IMR-90 (cell line): Measurements from ENCODE around the gene CPTP. TPM values are rescaled to one million over a fixed set of nuclear protein-coding genes. Genes with fewer than 3 reads are reported as not detected.

Experiments used
- ATAC-seq: fragments of 200-7000 bp; cut with Tn5 transposase; 2 replicates; pipeline ENCODE4 v1.9.1; 2020; ENCODE audit warnings: low read depth, mild to moderate bottlenecking, moderate library complexity
- BruUV-seq: library from RNA; stranded (reverse); fragments of 400-500 nt; replicated peaks from 2 replicates; lab custom pipeline; 2021; lab: Mats Ljungman, UMichigan
- CTCF ChIA-PET: fragments of 300-600 bp; formaldehyde crosslinking; extraction: SDS; loops from one replicate; lab custom pipeline; 2021; ENCODE audit warnings: antibody characterized with exemption; lab: Yijun Ruan, JAX
- POLR2A ChIA-PET: fragments of 300-600 bp; sonication (Branson Sonifier 250); formaldehyde crosslinking; loops from one replicate; lab custom pipeline; 2022; ENCODE audit warnings: antibody characterized with exemption; ENCODE audit not compliant: unreplicated experiment; lab: Charles Lee
- DNase-seq: peaks from one replicate; pipeline ENCODE4 v3.0.0; 2013
- H2AFZ ChIP-seq: replicated peaks from 2 replicates; pipeline ENCODE3; 2013; ENCODE audit warnings: low read length, mild to moderate bottlenecking; ENCODE audit not compliant: poor library complexity
- H2AK5ac ChIP-seq: 2 replicates; pipeline ENCODE4 v1.6.1; 2013; ENCODE audit warnings: low read depth, low read length, inconsistent platforms
- H2AK9ac ChIP-seq: replicated peaks from 2 replicates; pipeline ENCODE3; 2013; ENCODE audit warnings: mild to moderate bottlenecking, low read depth, low read length, moderate library complexity; ENCODE audit not compliant: poor library complexity
- H2BK120ac ChIP-seq: 2 replicates; pipeline ENCODE4 v1.6.1; 2013; ENCODE audit warnings: low read depth, low read length, inconsistent platforms
- H2BK15ac ChIP-seq: 3 replicates; pipeline ENCODE4 v1.6.1; 2013; ENCODE audit warnings: low read depth, low read length, inconsistent platforms
- H2BK20ac ChIP-seq: 2 replicates; pipeline ENCODE4 v1.6.1; 2013; ENCODE audit warnings: low read depth, mild to moderate bottlenecking, inconsistent platforms, low read length, moderate library complexity
- H2BK5ac ChIP-seq: 2 replicates; pipeline ENCODE4 v1.6.1; 2013; ENCODE audit warnings: mild to moderate bottlenecking, low read depth, low read length, inconsistent platforms; ENCODE audit not compliant: poor library complexity, severe bottlenecking
- H3K14ac ChIP-seq: replicated peaks from 2 replicates; pipeline ENCODE4 v1.6.1; 2013; ENCODE audit warnings: low read depth, low read length, inconsistent platforms
- H3K18ac ChIP-seq: 2 replicates; pipeline ENCODE4 v1.6.1; 2013; ENCODE audit warnings: low read depth, low read length, control low read depth
- H3K23ac ChIP-seq: 2 replicates; pipeline ENCODE4 v1.6.1; 2013; ENCODE audit warnings: low read depth, low read length, inconsistent platforms
- H3K27ac ChIP-seq: 2 replicates; pipeline ENCODE4 v1.5.1; 2013; ENCODE audit warnings: mild to moderate bottlenecking, control low read depth, low read length; ENCODE audit not compliant: insufficient read depth
- H3K27me3 ChIP-seq: 2 replicates; pipeline ENCODE4 v1.6.1; 2013; ENCODE audit warnings: low read length; ENCODE audit not compliant: control insufficient read depth, insufficient read depth
- H3K36me3 ChIP-seq: 2 replicates; pipeline ENCODE4 v1.6.1; 2013; ENCODE audit warnings: low read length, mixed read lengths; ENCODE audit not compliant: control insufficient read depth, insufficient read depth
- H3K4ac ChIP-seq: 2 replicates; pipeline ENCODE4 v1.6.1; 2013; ENCODE audit warnings: low read depth, low read length, inconsistent platforms
- H3K4me1 ChIP-seq: 2 replicates; pipeline ENCODE4 v1.6.1; 2013; ENCODE audit warnings: low read length, mixed read lengths; ENCODE audit not compliant: control insufficient read depth, insufficient read depth
- H3K4me2 ChIP-seq: 2 replicates; pipeline ENCODE4 v1.6.1; 2013; ENCODE audit warnings: low read depth, mild to moderate bottlenecking, control low read depth, low read length, moderate library complexity
- H3K4me3 ChIP-seq: 2 replicates; pipeline ENCODE4 v1.5.1; 2013; ENCODE audit warnings: low read depth, mild to moderate bottlenecking, control low read depth, low read length, moderate library complexity; ENCODE audit not compliant: insufficient read depth
- H3K56ac ChIP-seq: 2 replicates; pipeline ENCODE4 v1.6.1; 2013; ENCODE audit warnings: low read length, inconsistent platforms; ENCODE audit not compliant: insufficient read depth; ENCODE audit errors: extremely low read depth
- H3K79me1 ChIP-seq, 2 experiments: 2 replicates each; pipeline ENCODE4 v1.6.1; 2013; ENCODE audit warnings: low read length in 2 of 2, inconsistent platforms in 1 of 2, low read depth in 1 of 2
- H3K9ac ChIP-seq: 2 replicates; pipeline ENCODE4 v1.6.1; 2013; ENCODE audit warnings: low read depth, low read length, control low read depth
- H3K9me1 ChIP-seq: 2 replicates; pipeline ENCODE4 v1.6.1; 2013; ENCODE audit warnings: low read length, inconsistent platforms; ENCODE audit not compliant: insufficient read depth
- H3K9me3 ChIP-seq: 2 replicates; pipeline ENCODE4 v1.6.1; 2013; ENCODE audit warnings: low read length; ENCODE audit not compliant: control insufficient read depth, insufficient read depth
- H4K20me1 ChIP-seq: 2 replicates; pipeline ENCODE4 v1.6.1; 2013; ENCODE audit warnings: low read length, inconsistent platforms; ENCODE audit not compliant: insufficient read depth
- H4K5ac ChIP-seq: 2 replicates; pipeline ENCODE4 v1.6.1; 2013; ENCODE audit warnings: mild to moderate bottlenecking, low read depth, low read length, control low read depth
- H4K8ac ChIP-seq, 2 experiments: 2 replicates each; pipeline ENCODE4 v1.6.1; 2013; ENCODE audit warnings: low read depth in 2 of 2, low read length in 2 of 2, control low read depth in 1 of 2, inconsistent platforms in 1 of 2
- H4K91ac ChIP-seq: 2 replicates; pipeline ENCODE4 v1.6.1; 2013; ENCODE audit warnings: low read depth, low read length, inconsistent platforms; ENCODE audit not compliant: insufficient read depth
- POLR2A ChIP-seq: IDR thresholded peaks from 2 replicates; pipeline ENCODE4 v1.6.1; 2012; ENCODE audit warnings: mild to moderate bottlenecking, low read depth, low read length
- RAD21 ChIP-seq: IDR thresholded peaks from 2 replicates; pipeline ENCODE4 v1.6.1; 2012; ENCODE audit warnings: low read length, improper control_type of control experiment
- WGBS, 2 experiments: methylation state at CpG; one replicate each; pipeline versions ENCODE4 v1.1.5 to v1.1.7; 2013; ENCODE audit warnings: missing lambda C conversion rate in 2 of 2; ENCODE audit not compliant: insufficient read length in 1 of 2; ENCODE audit errors: extremely low coverage in 2 of 2; 5-methylcytosine and 5-hydroxymethylcytosine counted together
- dilution Hi-C: fragments of 300-500 bp; cut with HindIII; formaldehyde crosslinking; loops from one replicate; pipeline ENCODE4 v1.14.3; 2018; ENCODE audit warnings: low sequenced_read_pairs; ENCODE audit not compliant: unreplicated experiment
- in situ Hi-C: fragments of 300-500 bp; cut with MboI; formaldehyde crosslinking; loops from 3 replicates; pipeline ENCODE4 v1.14.3; 2019; ENCODE audit warnings: low sequenced_read_pairs, inconsistent platforms, mixed read lengths
- intact Hi-C: fragments of 100-400 bp; cut with micrococcal nuclease; formaldehyde crosslinking; loops from 2 replicates; pipeline ENCODE4 v1.10.0; 2022
- polyA plus RNA-seq, 3 experiments: library from polyadenylated mRNA; depleted of rRNA; stranded (reverse); fragments of >200 nt; gene quantifications; 2 replicates each; pipeline ENCODE4 v1.2.3, GENCODE V29; 2012; ENCODE audit warnings: low replicate concordance in 1 of 3
- total RNA-seq: library from RNA; depleted of rRNA; stranded (reverse); fragments of >200 nt; gene quantifications from 2 replicates; pipeline ENCODE4 v1.2.3, GENCODE V29; 2012

The CPTP gene
- total and polyA plus RNA-seq, 2 of the 4 experiments (the other 2 are of a cell fraction) = 2.7 to 12.1 TPM

DNA sequence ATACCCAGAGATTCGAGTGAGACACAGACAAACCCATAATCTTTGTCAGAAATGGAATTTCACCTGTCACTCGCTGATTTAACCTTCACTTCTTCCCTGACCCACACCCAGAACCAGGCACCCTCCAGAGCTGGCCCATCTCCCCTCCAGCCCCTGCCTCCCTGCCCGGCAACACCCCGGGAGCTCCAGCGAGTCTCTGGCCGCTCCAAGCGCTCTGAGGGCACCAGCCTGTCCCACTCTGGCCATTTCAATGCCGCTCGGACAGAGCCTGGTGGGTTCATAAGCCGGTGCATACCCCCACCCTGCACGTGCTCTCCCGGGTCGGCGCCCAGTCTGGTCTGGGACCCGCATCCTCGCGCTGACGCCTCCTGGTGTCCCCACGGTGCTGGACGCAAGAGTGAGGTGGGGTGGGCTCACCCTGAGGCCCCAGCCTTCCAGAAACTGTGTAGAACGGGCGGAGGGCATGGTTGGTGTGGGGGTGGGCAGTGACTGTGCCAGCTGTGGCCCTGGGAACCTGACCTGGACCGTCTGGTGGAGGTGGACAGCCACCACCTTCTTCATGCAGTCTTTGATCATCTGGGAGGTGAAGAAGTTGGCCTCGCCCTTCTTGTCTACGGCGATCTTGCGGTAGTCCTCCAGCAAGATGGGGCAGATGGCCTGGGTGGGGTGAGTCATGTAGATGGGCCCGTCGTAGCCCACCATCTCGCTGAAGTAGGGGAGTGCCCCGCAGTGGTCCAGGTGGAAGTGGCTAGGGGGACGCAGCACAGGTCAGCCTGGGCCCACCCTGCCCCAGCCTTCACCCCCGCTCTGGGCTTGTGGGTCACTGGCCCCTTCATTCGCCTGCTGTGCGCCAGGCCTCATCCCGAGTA, 5.6 kb upstream of the CPTP start:
- Histone ChIP-seq H2BK20ac (no peak overlapping the region), H3K9me3 (no peaks in the 10 kb centered on the region), H3K14ac (no peak overlapping the region), H2AFZ (peak overlapping the region; percentile 11), H4K20me1 (peaks cover 72% of the 10 kb centered on the region), H3K56ac (no peak overlapping the region), H2BK15ac (no peak overlapping the region), H3K4me3 (no peak overlapping the region), H3K27ac (0 out of 2 replicates have a peak overlapping the region, but pooled peaks have one; percentile 21), H3K4me2 (no peak overlapping the region), H3K79me1 (peaks cover 14 to 80% of the 10 kb centered on the region in 2 experiments), H4K91ac (no peak overlapping the region), H4K5ac (no peak overlapping the region), H3K27me3 (no peaks in the 10 kb centered on the region), H2AK9ac (peak overlapping the region; percentile 71), H3K4ac (no peak overlapping the region), H3K36me3 (peaks cover 43% of the 10 kb centered on the region), H3K9me1 (peaks cover 4% of the 10 kb centered on the region), H3K4me1 (peaks cover 13% of the 10 kb centered on the region; the same call in 1 of the 2 replicates), H4K8ac (no peak overlapping the region), H2BK120ac (no peak overlapping the region), H2AK5ac (no peak overlapping the region), H3K23ac (no peak overlapping the region), H3K18ac (no peak overlapping the region), H2BK5ac (no peak overlapping the region), H3K9ac (no peak overlapping the region)
- BruUV-seq = no TSS peak
- ChIA-PET POLR2A (no interaction called here), CTCF (interaction anchor here (0.6 kb wide), 1 partner anchor 40 kb away, joined by 3 read pairs; no protein-coding TSS in a partner anchor)
- in situ Hi-C loops = no loop called here
- intact Hi-C loops = no loop called here
- 93% methylated on average over 13 of the region's 36 CpGs; no CpG with 5 or more reads in 1 of the 2 experiments for WGBS, 2 experiments
- dilution Hi-C loops = no loop called here
- ATAC-seq (no peak), DNase-seq (no peak)
- TF ChIP-seq POLR2A = peak; percentile 40; the same call in 1 of the 2 replicates
- no peak for TF ChIP-seq RAD21
